GM23338 (cell line): ENCODE results near the gene DTX1.

Experiments
- CTCF ChIP-seq, 2 experiments: fragments of 200-600 bp in 1 of 2; sonication (generic) in 1 of 2; conservative IDR thresholded peaks; 2 replicates each; pipeline versions ENCODE4 v1.5.1 to v1.6.1; 2016 to 2017; ENCODE audit warnings: antibody characterized with exemption in 2 of 2, low read depth in 2 of 2, mild to moderate bottlenecking in 2 of 2, moderate library complexity in 1 of 2
- EZH2 ChIP-seq: fragments of 200-600 bp; sonication (generic); IDR thresholded peaks from one replicate; pipeline ENCODE4 v1.8.0; 2017; ENCODE audit warnings: antibody characterized with exemption, mild to moderate bottlenecking, low read depth; ENCODE audit not compliant: unreplicated experiment

GRCh38 chr12:113072136-113072535 lies 15.6 kb downstream of the DTX1 start:
- no peak for TF ChIP-seq CTCF (conservative IDR thresholded peaks at IDR 0.05; ENCODE audit: low read depth in 2 of 2)
- TF ChIP-seq EZH2, result no peak
